ENCODE data around the gene CSH1.
"Not testable (repeated sequence)": the region's sequence is repeated elsewhere in the genome, so short reads cannot be mapped to it uniquely, and the experiment has no call there.

GRCh38 chr17:63907161-63907778, 10.9 kb upstream of the CSH1 start:
- TF ChIP-seq, protein P1, sequence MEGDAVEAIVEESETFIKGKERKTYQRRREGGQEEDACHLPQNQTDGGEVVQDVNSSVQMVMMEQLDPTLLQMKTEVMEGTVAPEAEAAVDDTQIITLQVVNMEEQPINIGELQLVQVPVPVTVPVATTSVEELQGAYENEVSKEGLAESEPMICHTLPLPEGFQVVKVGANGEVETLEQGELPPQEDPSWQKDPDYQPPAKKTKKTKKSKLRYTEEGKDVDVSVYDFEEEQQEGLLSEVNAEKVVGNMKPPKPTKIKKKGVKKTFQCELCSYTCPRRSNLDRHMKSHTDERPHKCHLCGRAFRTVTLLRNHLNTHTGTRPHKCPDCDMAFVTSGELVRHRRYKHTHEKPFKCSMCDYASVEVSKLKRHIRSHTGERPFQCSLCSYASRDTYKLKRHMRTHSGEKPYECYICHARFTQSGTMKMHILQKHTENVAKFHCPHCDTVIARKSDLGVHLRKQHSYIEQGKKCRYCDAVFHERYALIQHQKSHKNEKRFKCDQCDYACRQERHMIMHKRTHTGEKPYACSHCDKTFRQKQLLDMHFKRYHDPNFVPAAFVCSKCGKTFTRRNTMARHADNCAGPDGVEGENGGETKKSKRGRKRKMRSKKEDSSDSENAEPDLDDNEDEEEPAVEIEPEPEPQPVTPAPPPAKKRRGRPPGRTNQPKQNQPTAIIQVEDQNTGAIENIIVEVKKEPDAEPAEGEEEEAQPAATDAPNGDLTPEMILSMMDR (IDR thresholded peaks at IDR 0.05; ENCODE audit: low read depth, low read length) = peak; percentile 11
- not testable (repeated sequence) for TF ChIP-seq POLR2A (IDR thresholded peaks at IDR 0.05; ENCODE audit: extremely low read depth, insufficient read length)

Data from NB4 (cell line).